Fibroblast of pulmonary artery (primary cell): ENCODE data around the gene REV1.

Experiments
- DNase-seq: peaks from one replicate; pipeline ENCODE4 v3.0.0-alpha.2; 2010; ENCODE audit warnings: low read depth
- H3K4me3 ChIP-seq: replicated peaks from 2 replicates; pipeline ENCODE4 v1.5.1; 2011; ENCODE audit warnings: low read depth, mild to moderate bottlenecking, control low read depth, low read length, moderate library complexity
- TF ChIP-seq, protein P1 (sequence below): IDR thresholded peaks from 2 replicates; pipeline ENCODE4 v1.5.1; 2011; ENCODE audit warnings: mild to moderate bottlenecking, control low read depth, low read length, inconsistent platforms; ENCODE audit errors: missing control alignments

The REV1 gene

DNA sequence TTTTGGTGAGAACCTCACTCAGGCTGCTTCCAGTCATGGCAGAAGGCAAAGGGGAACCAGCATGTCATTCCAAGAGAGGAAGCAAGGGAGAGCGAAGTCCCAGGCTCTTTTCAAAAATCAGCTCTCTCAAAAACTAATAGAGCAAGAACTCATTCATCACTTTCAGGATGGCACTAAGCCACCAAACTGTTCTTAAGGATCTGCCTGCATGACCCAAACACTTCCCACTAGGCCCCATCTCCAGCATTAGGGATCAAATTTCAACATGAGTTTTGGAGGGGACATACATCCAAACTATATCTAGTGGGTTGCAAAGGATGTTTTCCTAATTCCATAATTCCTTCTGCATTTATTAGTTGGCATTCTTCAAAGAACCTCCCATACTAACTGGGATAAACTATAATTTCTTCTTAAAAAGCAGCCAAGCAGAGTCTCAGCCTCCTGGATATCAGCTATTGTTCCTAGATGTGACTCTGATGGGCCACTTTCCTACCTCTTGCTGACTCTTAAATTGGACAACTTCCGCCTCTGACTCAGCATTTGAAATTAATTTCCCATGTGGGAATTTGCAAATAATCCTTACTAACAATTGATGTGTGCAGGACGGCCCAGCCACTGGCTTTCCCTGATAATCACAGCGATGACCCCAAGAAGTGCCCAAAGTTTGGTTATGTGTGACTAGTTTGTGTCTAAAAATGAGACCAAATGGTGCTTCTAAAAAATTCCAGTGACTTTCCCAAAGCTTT lies 5.5 kb upstream of the REV1 start:
- TF ChIP-seq, protein P1, sequence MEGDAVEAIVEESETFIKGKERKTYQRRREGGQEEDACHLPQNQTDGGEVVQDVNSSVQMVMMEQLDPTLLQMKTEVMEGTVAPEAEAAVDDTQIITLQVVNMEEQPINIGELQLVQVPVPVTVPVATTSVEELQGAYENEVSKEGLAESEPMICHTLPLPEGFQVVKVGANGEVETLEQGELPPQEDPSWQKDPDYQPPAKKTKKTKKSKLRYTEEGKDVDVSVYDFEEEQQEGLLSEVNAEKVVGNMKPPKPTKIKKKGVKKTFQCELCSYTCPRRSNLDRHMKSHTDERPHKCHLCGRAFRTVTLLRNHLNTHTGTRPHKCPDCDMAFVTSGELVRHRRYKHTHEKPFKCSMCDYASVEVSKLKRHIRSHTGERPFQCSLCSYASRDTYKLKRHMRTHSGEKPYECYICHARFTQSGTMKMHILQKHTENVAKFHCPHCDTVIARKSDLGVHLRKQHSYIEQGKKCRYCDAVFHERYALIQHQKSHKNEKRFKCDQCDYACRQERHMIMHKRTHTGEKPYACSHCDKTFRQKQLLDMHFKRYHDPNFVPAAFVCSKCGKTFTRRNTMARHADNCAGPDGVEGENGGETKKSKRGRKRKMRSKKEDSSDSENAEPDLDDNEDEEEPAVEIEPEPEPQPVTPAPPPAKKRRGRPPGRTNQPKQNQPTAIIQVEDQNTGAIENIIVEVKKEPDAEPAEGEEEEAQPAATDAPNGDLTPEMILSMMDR = no peak
- H3K4me3 ChIP-seq = no peak overlapping the region
- DNase-seq = no peak

DNA sequence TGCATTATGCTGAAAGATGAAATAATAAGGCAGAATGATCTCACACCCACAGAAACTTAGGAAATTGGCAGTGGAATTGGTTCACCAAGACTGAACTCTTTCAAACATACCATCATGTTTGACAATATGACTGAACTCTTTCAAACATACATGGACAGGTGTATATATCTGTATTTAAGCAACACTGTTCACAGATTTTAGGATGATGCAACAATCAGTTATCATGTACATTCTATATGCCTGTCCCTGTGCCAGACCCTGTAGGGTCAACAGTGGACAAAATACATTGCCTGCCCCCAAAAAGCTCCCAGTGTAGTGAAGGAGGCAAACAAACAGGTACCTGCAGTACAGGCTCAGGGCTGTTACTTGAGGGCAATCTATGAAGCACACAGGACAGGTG lies 2.9 kb upstream of the REV1 start:
- TF ChIP-seq, protein P1 = no peak
- DNase-seq = no peak
- no peak overlapping the region for H3K4me3 ChIP-seq

DNA sequence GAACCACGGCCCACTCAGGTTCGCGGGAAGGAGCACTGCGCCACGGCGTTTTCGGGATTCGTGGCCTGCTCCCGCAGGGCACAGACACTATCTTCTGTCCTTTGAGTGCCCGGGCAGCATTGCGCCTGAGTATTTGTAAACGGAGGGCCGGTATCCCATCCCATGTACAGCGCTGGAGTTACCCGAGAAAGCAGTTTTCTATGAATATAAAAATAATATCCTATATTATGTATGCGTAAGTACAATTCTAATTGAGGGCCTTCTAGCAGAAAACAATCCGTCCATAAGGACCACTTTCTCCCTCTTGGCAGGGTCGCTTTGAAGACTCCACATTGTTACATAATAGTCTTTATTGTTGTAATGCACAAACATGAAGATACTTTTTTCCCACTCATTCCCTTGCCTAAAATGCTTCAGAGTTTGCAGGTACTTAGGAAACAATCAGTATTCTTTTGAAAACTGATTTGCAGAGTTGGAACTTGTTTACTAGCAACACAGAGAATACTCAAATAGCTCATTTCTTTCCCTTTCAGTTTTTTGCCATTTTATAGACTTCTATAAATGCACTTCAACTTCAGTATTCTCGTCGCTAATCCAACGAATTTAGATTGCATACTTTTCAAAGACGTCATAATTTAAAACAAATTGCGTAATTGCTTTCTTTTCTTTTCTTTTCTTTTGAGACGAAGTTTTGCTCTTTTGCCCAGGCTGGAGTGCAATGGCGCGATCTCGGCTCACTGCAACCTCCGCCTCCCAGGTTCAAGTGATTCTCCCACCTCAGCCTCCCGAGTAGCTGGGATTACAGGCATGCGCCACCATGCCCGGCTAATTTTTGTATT lies 1.0 kb upstream of the REV1 start:
- DNase-seq = peak; percentile 4
- TF ChIP-seq, protein P1 = no peak
- peak overlapping the region; percentile 83 for H3K4me3 ChIP-seq

DNA sequence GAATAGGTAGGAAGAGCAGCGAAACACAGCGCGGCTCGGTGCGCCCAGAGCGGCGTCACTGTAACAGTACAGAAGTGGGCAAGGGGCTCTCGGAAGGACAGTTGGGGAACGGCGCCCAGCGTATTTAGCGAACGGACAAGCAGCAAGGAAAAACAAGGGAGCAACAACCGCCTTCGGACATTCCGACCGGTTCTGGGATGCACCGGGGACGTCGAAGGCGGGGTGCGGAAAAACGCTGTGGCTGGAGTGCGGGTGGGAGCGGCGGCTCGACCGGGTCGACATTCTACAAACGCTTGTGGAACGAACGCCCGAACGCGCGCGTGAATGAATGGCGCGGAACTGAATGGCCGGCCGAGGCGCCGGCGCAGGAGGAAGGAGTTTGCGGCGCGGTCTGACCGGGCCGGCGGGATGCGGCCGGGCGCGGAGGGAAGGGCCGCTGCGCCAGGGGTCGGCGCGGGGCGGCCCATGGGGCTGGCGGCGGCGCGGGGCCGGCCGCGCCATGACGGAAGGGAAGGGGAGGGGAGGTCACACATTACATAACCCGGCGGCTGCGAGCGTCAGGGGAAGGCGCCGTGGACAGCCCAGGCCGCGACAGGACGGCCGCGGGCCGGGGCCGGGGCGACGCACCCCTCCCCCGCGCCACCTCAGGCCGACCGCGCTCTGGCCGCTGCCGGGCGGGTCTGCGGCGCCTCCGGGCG lies 605 bp downstream of the REV1 start:
- peak overlapping the region; percentile 83 for H3K4me3 ChIP-seq
- peak; percentile 57 for DNase-seq
- TF ChIP-seq, protein P1 = no peak

DNA sequence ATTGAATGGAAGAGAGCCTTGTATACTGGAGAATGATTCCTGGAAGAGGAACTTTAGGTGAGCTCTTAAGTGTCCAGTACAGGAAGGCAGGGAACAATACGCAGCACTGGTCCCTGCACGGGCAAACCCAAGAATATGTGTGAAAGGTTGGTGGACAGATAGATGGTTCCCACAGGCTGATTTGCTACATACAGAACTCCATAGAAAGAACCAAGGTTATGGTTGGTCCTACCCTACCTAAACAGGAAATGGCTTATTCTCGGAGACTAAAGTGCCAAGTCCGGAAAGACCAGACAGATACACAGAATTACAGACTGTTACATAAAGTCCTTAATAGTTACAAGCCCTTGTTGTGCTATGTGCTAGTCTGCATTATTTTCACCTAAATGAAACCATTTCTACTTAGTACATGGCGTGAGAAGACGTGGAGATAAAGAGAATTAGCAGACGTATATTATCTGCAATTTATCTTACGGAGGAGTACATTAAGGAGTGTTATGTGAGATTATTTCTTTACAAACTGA lies 1.2 kb downstream of the REV1 start:
- peak; percentile 42 for DNase-seq

DNA sequence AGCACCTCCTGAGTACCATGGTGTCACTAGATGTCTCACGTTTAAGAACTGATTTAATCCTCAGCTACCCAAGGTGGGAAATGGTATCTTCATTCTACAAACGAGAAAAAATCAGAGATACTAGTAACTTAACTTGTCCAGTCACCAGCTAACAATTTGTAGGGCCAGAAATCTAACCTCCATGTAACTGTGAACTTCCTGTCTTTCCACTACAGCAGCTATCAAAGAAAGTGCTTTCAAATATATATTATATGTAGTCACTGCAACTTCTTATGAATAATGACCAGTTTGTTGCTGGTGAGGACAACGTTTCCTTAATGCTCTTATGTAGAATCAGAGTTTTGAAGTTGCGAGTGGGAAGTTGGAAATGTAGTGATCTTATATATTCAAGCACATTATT lies 1.9 kb downstream of the REV1 start:
- no peak overlapping the region for H3K4me3 ChIP-seq
- no peak for DNase-seq

More for the DNA sequence above, 1.2 kb downstream of the REV1 start:
- TF ChIP-seq, protein P1 = no peak
- H3K4me3 ChIP-seq = peak overlapping the region; percentile 83

More for the DNA sequence above, 1.9 kb downstream of the REV1 start:
- TF ChIP-seq, protein P1 = no peak
